ENCODE measurements around the gene ST6GALNAC2.

The ST6GALNAC2 gene

DNA sequence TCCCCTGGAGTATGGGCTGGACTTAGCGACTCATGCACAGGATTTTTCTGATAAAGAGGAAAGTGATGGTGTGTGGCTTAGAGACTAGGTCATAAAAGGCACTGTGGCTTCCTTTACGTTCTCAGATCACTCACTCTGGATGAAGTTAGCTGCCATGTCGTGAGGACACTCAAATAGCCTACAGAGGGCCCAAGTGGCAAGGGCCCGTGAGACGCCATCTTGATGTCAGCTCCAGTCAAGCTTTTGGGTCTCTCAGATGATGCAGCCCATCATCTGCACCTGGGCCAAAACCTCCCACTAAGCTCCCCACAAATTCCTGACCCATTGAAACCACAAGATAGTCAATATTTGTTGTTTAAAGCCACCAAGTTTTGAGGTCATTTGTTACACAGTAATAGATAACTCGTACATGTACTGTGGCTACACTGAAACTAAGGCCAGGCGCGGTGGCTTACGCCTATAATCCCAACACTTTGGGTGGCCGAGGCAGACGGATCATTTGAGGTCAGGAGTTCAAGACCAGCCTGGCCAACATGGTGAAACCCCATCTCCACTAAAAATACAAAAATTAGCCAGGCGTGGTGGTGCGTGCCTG lies 14.7 kb downstream of the ST6GALNAC2 start:
- H3K4me3 ChIP-seq (ENCODE audit: low read length), result no peak overlapping the region
- TF ChIP-seq, protein P1, sequence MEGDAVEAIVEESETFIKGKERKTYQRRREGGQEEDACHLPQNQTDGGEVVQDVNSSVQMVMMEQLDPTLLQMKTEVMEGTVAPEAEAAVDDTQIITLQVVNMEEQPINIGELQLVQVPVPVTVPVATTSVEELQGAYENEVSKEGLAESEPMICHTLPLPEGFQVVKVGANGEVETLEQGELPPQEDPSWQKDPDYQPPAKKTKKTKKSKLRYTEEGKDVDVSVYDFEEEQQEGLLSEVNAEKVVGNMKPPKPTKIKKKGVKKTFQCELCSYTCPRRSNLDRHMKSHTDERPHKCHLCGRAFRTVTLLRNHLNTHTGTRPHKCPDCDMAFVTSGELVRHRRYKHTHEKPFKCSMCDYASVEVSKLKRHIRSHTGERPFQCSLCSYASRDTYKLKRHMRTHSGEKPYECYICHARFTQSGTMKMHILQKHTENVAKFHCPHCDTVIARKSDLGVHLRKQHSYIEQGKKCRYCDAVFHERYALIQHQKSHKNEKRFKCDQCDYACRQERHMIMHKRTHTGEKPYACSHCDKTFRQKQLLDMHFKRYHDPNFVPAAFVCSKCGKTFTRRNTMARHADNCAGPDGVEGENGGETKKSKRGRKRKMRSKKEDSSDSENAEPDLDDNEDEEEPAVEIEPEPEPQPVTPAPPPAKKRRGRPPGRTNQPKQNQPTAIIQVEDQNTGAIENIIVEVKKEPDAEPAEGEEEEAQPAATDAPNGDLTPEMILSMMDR (conservative IDR thresholded peaks at IDR 0.05; ENCODE audit: low read depth, low read length), result no peak
- DNase-seq (ENCODE audit: low read depth), result no peak

DNA sequence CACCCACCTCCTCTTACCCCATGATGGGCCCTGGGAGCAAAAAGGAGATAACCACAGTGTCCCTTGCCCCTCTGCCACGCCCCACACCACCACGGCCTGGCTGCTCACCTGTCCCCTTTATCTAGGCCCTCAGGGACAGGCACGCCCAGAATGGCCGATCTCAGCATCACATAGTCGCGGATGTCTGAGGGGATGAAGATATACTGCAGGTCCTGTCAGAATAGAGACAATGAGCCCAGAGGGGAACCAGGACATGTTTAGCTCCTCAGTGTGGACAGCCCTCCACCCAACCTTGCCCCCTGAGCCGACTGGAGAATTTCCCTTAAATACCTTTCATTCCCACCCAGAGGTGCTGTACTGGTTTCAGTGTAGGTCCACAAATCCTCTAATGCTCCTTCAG lies 15.2 kb downstream of the ST6GALNAC2 start:
- TF ChIP-seq, protein P1 (conservative IDR thresholded peaks at IDR 0.05; ENCODE audit: low read depth, low read length), result no peak
- no peak for DNase-seq (ENCODE audit: low read depth)
- H3K4me3 ChIP-seq (ENCODE audit: low read length), result no peak overlapping the region

DNA sequence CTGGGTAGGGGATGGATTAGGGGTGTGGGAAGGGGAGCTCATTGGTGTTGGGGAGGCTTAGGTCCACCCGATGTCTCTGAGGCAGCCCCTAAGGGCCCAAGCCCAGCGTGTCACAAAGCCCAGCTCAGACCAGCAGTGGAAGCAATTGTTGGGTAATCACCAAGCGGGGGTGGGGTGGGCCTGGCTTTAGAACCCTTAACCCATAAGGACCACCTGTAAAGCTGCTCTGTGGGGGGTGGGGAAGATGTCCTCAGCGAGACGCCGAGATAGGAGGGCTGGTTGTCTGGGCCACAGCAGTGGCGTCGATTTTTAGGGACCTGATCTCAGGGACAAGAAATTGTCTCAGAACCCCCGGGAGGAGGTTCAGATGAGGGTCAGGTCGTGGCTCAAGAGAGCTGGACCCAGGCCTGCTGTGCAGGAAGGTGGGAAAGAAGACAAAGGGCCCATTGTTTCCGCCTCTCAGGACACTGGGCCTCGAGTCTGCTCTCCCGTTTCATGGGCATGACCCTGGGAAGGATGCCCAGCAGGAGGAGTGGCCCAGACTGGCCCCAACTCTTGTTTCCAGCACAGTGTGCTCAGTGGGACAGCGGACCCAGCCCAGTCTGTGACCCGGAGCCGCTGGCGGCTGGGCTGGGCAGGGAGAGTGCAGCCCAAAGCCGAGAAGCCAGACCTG lies 15.9 kb downstream of the ST6GALNAC2 start:
- TF ChIP-seq, protein P1 (conservative IDR thresholded peaks at IDR 0.05; ENCODE audit: low read depth, low read length), result no peak
- no peak overlapping the region for H3K4me3 ChIP-seq (ENCODE audit: low read length)

DNA sequence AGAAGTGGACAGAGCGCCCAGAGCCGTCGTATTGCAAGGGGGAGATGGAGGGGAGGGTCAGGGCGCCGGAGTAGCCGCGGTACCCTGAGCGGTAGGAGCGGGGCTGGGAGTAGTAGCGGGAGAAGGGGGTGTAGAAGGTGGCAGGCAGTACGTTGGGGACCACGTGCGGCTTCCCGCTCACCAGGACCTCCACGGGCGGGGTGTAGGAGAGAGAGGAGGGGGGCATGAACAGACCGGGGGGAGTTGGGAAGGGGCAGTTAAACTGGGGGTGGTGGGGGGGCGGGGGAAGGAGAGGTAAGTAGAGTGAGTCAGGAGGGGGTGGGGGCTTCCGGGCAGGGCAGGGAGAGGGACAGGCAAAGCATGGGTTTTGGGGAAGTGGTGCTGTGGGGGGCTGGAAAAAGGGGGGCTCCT lies 16.8 kb downstream of the ST6GALNAC2 start:
- no peak for DNase-seq (ENCODE audit: low read depth)
- TF ChIP-seq, protein P1 (conservative IDR thresholded peaks at IDR 0.05; ENCODE audit: low read depth, low read length), result no peak
- H3K4me3 ChIP-seq (ENCODE audit: low read length), result no peak overlapping the region

More for the DNA sequence above, 15.9 kb downstream of the ST6GALNAC2 start:
- no peak for DNase-seq (ENCODE audit: low read depth)

GRCh38 chr17:76567634-76568432 lies 17.8 kb downstream of the ST6GALNAC2 start:
- no peak for DNase-seq (ENCODE audit: low read depth)
- TF ChIP-seq, protein P1 (conservative IDR thresholded peaks at IDR 0.05; ENCODE audit: low read depth, low read length), result no peak
- no peak overlapping the region for H3K4me3 ChIP-seq (ENCODE audit: low read length)

GRCh38 chr17:76566988-76567431 lies 18.6 kb downstream of the ST6GALNAC2 start:
- TF ChIP-seq, protein P1 (conservative IDR thresholded peaks at IDR 0.05; ENCODE audit: low read depth, low read length), result no peak
- H3K4me3 ChIP-seq (ENCODE audit: low read length), result no peak overlapping the region
- no peak for DNase-seq (ENCODE audit: low read depth)

Data from retinal pigment epithelial cell (primary cell).